Common myeloid progenitor, CD34-positive (primary cell): ENCODE results near the gene TNFRSF21.

ENCODE experiments used
- CTCF ChIA-PET: fragments of 350-600 bp; sonication (Branson Sonifier 250); formaldehyde crosslinking; loops from one replicate; lab custom pipeline; 2021; ENCODE audit warnings: antibody characterized with exemption; lab: Charles Lee
- POLR2A ChIA-PET: fragments of 350-600 bp; sonication (Branson Sonifier 250); formaldehyde crosslinking; loops from one replicate; lab custom pipeline; 2021; ENCODE audit warnings: antibody characterized with exemption; lab: Charles Lee
- DNase-seq, 3 donors: peaks; one replicate each; pipeline versions ENCODE4 v3.0.0 to v3.0.0-alpha.2; 2013
- H3K27ac ChIP-seq, 2 experiments: 1 replicate in 1 of 2; 2 replicates in 1 of 2; pipeline ENCODE4 v1.7.0; 2013; ENCODE audit warnings: inconsistent platforms in 2 of 2, low read length in 2 of 2, mild to moderate bottlenecking in 2 of 2, low read depth in 1 of 2, moderate library complexity in 1 of 2; ENCODE audit not compliant: severe bottlenecking in 2 of 2, insufficient read depth in 1 of 2, poor library complexity in 1 of 2
- H3K27me3 ChIP-seq, 5 experiments: replicated peaks in 2 of 5; 1 replicate in 3 of 5; 2 replicates in 2 of 5; pipeline versions ENCODE4 v1.6.1 to v1.7.0; 2013; ENCODE audit warnings: low read length in 4 of 5, mild to moderate bottlenecking in 2 of 5, moderate library complexity in 2 of 5, inconsistent platforms in 1 of 5; ENCODE audit not compliant: insufficient read depth in 5 of 5, control insufficient read depth in 4 of 5
- H3K36me3 ChIP-seq, 4 experiments: 1 replicate in 2 of 4; 2 replicates in 2 of 4; pipeline versions ENCODE4 v1.6.1 to v1.7.0; 2013; ENCODE audit warnings: low read length in 3 of 4, control low read depth in 1 of 4, mild to moderate bottlenecking in 1 of 4; ENCODE audit not compliant: control insufficient read depth in 4 of 4, insufficient read depth in 4 of 4
- H3K4me1 ChIP-seq, 4 experiments: 1 replicate in 3 of 4; 2 replicates in 1 of 4; pipeline versions ENCODE4 v1.6.1 to v1.7.1; 2013; ENCODE audit warnings: low read length in 3 of 4, mild to moderate bottlenecking in 3 of 4, control low read depth in 1 of 4, inconsistent platforms in 1 of 4, moderate library complexity in 1 of 4; ENCODE audit not compliant: control insufficient read depth in 4 of 4, insufficient read depth in 4 of 4; ENCODE audit errors: control extremely low read depth in 1 of 4
- H3K4me3 ChIP-seq, 7 experiments: 1 replicate in 4 of 7; 2 replicates in 3 of 7; pipeline versions ENCODE4 v1.5.1 to v1.7.0; 2013; ENCODE audit warnings: mild to moderate bottlenecking in 7 of 7, low read length in 6 of 7, moderate library complexity in 6 of 7, inconsistent platforms in 2 of 7, low read depth in 2 of 7, control low read depth in 1 of 7; ENCODE audit not compliant: insufficient read depth in 4 of 7, control insufficient read depth in 1 of 7; ENCODE audit errors: extremely low read depth in 1 of 7
- H3K9me3 ChIP-seq, 5 experiments: 1 replicate in 4 of 5; 2 replicates in 1 of 5; pipeline versions ENCODE4 v1.6.1 to v1.7.1; 2013; ENCODE audit warnings: low read length in 4 of 5, mild to moderate bottlenecking in 2 of 5, inconsistent platforms in 1 of 5, low read depth in 1 of 5, moderate library complexity in 1 of 5; ENCODE audit not compliant: control insufficient read depth in 4 of 5, insufficient read depth in 2 of 5; ENCODE audit errors: control extremely low read depth in 1 of 5
- WGBS: methylation state at CpG from one replicate; pipeline ENCODE4 v1.1.5; 2013; ENCODE audit not compliant: insufficient coverage; 5-methylcytosine and 5-hydroxymethylcytosine counted together

TNFRSF21 gene

DNA sequence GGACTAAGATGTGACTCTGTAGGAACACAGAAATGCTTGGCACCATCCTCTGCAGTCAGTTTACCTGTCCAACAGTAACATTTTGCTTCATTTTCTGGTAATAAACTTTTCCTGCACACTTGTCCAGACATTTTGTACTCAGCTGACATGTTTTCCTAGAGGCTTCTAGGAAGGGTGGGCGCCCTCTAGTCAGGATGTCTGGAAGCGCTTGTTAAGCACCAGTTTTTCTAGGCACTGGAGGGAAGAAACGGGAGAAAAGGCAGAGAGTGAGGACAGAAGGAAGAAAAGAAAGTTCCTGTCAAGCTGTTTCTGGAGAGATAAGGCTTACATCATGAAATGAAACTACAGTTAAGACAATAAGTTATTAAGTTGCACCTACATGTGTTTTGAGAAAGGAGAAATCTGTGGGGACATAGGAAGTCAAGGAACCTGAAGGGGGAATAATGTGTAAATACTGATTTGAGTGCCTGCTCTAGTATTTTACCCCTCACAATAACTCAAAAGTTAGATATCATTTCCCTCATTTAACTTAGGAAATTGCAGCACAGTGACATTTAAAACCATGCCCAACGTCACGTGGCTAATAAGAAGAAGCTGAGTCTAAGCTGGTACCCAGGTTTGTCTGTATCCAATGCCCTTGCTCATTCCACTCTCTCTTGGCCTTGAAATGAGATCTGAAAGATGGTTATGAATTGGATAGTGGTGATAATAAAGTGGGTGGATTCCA lies 42.7 kb upstream of the TNFRSF21 start:
- Histone ChIP-seq H3K27ac (no peak overlapping the region), H3K4me3 (peak overlapping the region in 2 of 7 experiments; percentile 9 to 21), H3K4me1 (peaks cover 23 to 36% (median 30%) of the 10 kb centered on the region in 4 experiments), H3K9me3 (peaks cover 0 to 4% (median 0%) of the 10 kb centered on the region in 5 experiments), H3K36me3 (no peaks in the 10 kb centered on the region), H3K27me3 (no peaks in the 10 kb centered on the region)
- peak in 2 of 3 donors; percentile 55 to 78 for DNase-seq
- POLR2A ChIA-PET: no interaction called here
- 3% methylated on average over 5 of the region's 5 CpGs for WGBS
- CTCF ChIA-PET: interaction anchor here (1.3 kb wide), 1 partner anchor 17 kb away, joined by 6 read pairs; no protein-coding TSS in a partner anchor

DNA sequence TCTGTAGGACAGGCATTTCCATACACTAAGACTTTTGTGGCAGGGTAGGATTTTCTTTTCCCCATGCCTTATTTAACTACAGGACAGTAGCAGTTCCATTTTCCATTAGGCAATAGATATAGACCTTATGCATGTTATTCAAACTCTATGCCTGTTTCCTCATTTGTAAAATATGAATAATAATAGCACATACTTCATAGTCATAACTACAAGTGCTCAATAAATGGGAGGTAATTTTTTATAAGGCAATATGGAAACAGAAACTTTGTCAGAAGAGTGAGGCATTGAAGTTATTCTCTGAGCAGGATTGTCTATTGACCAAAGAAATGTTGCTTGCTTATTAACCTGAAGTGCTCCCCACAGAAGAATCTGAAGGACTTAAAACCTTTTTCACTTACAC lies 41.9 kb upstream of the TNFRSF21 start:
- H3K9me3 ChIP-seq: peaks cover 0 to 4% (median 0%) of the 10 kb centered on the region in 5 experiments
- peaks cover 23 to 36% (median 30%) of the 10 kb centered on the region in 4 experiments for H3K4me1 ChIP-seq
- H3K4me3 ChIP-seq: no peak overlapping the region
- POLR2A ChIA-PET: no interaction called here
- no peaks in the 10 kb centered on the region for H3K36me3 ChIP-seq
- H3K27me3 ChIP-seq: no peaks in the 10 kb centered on the region
- CTCF ChIA-PET: interaction anchor here (1.3 kb wide), 1 partner anchor 17 kb away, joined by 6 read pairs; no protein-coding TSS in a partner anchor
- H3K27ac ChIP-seq: no peak overlapping the region
- DNase-seq: no peak

DNA sequence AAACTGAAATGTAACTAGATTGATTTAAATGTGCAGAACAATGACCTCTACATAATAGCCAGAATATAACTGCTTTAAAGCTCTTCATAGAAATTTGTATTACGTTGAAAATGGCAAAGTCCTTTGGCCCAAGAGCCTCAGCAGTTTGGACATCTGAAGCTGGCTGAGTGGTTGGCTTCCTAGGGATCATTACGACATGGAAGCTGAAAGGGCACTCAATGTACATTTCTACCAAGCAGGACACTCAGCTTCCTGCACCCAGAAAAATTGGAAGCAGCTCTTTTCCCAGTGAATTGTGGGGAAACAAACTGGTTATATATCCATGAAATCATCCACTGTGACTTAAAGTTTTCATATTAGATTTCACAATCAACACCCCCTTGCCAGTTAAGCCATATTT lies 40.2 kb upstream of the TNFRSF21 start:
- DNase-seq: no peak
- Histone ChIP-seq H3K27me3 (no peaks in the 10 kb centered on the region), H3K27ac (no peak overlapping the region), H3K36me3 (no peaks in the 10 kb centered on the region), H3K4me3 (no peak overlapping the region), H3K9me3 (peaks cover 0 to 4% (median 0%) of the 10 kb centered on the region in 5 experiments), H3K4me1 (peaks cover 23 to 30% (median 27%) of the 10 kb centered on the region in 4 experiments)
- POLR2A ChIA-PET: no interaction called here
- WGBS: 100% methylated on average over 2 of the region's 2 CpGs
- CTCF ChIA-PET: interaction anchor here (1.0 to 1.6 kb wide), 4 partner anchors 9 to 15 kb away, joined by 3 to 6 read pairs (median 5); no protein-coding TSS in a partner anchor

DNA sequence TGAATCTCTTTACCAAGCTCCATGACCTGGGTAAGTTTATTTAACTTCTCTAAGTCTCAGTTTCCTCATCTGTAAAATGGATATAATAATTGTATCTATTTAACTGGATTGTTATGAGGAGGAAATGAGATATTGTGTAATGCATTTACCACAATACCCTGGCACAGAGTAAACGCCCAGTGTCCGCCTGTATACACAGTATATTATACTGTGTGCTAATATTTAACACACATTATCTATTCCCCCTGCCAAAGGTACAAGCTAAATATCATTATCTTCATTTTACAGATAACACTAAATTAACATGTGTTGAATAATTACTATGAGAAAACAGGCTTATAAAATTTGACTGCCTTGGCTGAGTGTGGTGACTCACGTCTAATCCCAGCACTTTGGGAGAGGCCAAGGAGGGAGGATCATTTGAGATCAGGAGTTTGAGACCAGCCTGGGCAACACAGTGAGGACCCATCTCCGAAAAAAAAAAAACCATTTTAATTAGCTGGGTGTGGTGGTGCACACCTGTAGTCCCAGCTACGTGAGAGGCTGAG lies 38.7 kb upstream of the TNFRSF21 start:
- ChIA-PET CTCF (interaction anchor here (1.2 kb wide), 2 partner anchors 17 to 28 kb away, joined by 3 read pairs; no protein-coding TSS in a partner anchor), POLR2A (no interaction called here)
- Histone ChIP-seq H3K36me3 (no peaks in the 10 kb centered on the region), H3K4me1 (peaks cover 10 to 24% (median 19%) of the 10 kb centered on the region in 4 experiments), H3K9me3 (peaks cover 0 to 4% (median 0%) of the 10 kb centered on the region in 5 experiments), H3K4me3 (no peak overlapping the region), H3K27me3 (no peaks in the 10 kb centered on the region), H3K27ac (no peak overlapping the region)
- DNase-seq: no peak
- WGBS: 100% methylated on average over 2 of the region's 5 CpGs

DNA sequence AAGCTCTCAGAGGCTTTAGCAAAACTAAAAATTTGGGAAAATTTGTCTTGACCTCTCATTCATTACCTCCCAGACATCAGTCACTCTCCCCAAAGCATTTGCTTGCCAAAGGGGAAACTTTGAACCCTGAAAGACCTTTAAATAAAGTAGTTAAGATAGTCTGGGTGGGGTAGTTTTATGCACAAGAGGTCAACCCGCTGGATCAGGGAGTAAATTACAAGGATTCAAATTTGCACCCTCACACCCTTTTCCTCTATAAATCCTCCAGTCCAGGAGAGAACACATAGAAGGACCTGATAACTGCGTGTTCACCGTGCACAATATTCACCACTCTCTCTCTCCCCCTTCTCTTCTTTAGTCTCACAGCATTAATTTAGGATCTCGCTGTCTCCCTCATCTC lies 36.1 kb upstream of the TNFRSF21 start:
- CTCF ChIA-PET: interaction anchor here (2.1 kb wide), 1 partner anchor 9 kb away, joined by 8 read pairs; no protein-coding TSS in a partner anchor
- Histone ChIP-seq H3K9me3 (peaks cover 0 to 2% (median 0%) of the 10 kb centered on the region in 5 experiments), H3K36me3 (no peaks in the 10 kb centered on the region), H3K27me3 (no peaks in the 10 kb centered on the region), H3K4me1 (peaks cover 0 to 11% (median 4%) of the 10 kb centered on the region in 4 experiments), H3K27ac (no peak overlapping the region), H3K4me3 (no peak overlapping the region)
- DNase-seq: no peak
- 100% methylated on average over 3 of the region's 4 CpGs for WGBS
- POLR2A ChIA-PET: no interaction called here

DNA sequence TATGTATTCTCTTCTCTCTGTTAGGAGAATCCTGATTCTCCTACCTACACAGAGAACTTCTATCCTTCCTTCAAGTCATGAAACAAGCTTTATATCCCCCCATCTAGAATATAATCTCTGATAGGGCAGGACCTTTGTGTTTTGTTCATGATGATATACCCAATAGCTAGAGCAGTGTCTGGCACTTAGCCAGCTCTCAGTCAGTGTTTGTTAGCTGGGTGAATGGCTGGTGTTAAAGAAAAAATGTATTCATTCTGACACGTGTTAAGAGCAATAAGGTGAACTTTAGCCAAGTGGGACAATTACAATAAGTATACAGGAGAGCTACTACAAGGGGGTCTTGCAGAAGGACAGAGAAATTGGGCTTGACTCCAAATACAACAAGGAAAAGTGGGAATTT lies 34.3 kb upstream of the TNFRSF21 start:
- peak in 2 of 3 donors; percentile 45 to 47 for DNase-seq
- ChIA-PET CTCF (interaction anchor here (2.1 kb wide), 1 partner anchor 10 kb away, joined by 8 read pairs; no protein-coding TSS in a partner anchor), POLR2A (interaction anchor here (1.1 kb wide), 1 partner anchor 13 kb away, joined by 3 read pairs; no protein-coding TSS in a partner anchor)
- H3K4me1 ChIP-seq: peaks cover 0 to 11% (median 4%) of the 10 kb centered on the region in 4 experiments
- no peak overlapping the region for H3K27ac ChIP-seq
- H3K27me3 ChIP-seq: no peaks in the 10 kb centered on the region
- no peaks in the 10 kb centered on the region for H3K36me3 ChIP-seq
- no peaks in the 10 kb centered on the region for H3K9me3 ChIP-seq
- WGBS: 29% methylated on average over 1 of the region's 1 CpG
- no peak overlapping the region for H3K4me3 ChIP-seq
